Heart right ventricle (tissue), 16 donors: Measurements from ENCODE around the gene PRLR. TPM values are rescaled to one million over a fixed set of nuclear protein-coding genes. Genes with fewer than 3 reads are reported as not detected.

Source experiments
- ATAC-seq, 8 donors: fragments of 200-7000 bp; cut with Tn5 transposase; one replicate each; pipeline ENCODE4 v1.9.1; 2020; ENCODE audit warnings: mild to moderate bottlenecking in 8 of 8, moderate library complexity in 8 of 8, moderate number of reproducible peaks in 1 of 8
- DNase-seq, 2 donors: peaks; one replicate each; pipeline ENCODE4 v3.0.0-alpha.2; 2020
- H3K27ac ChIP-seq, 10 donors: fragments of 200-600 bp; sonication (generic) in 2 of 10; one replicate each; pipeline versions ENCODE4 v1.5.0 to v1.8.0; 2020 to 2022; ENCODE audit warnings: mild to moderate bottlenecking in 3 of 10
- H3K27me3 ChIP-seq, 7 donors: fragments of 200-600 bp; one replicate each; pipeline ENCODE4 v1.8.0; 2021 to 2022; ENCODE audit warnings: mild to moderate bottlenecking in 2 of 7
- H3K36me3 ChIP-seq, 9 donors: fragments of 200-600 bp; sonication (generic) in 1 of 9; one replicate each; pipeline versions ENCODE4 v1.5.0 to v1.8.0; 2020 to 2022; ENCODE audit warnings: mild to moderate bottlenecking in 2 of 9
- H3K4me1 ChIP-seq, 9 donors: fragments of 200-600 bp; sonication (generic) in 1 of 9; one replicate each; pipeline versions ENCODE4 v1.5.0 to v1.8.0; 2020 to 2022; ENCODE audit warnings: mild to moderate bottlenecking in 4 of 9
- H3K4me3 ChIP-seq, 10 donors: fragments of 200-600 bp; sonication (generic) in 2 of 10; one replicate each; pipeline versions ENCODE4 v1.5.0 to v1.8.0; 2020 to 2022; ENCODE audit warnings: mild to moderate bottlenecking in 7 of 10, moderate library complexity in 2 of 10
- H3K9me3 ChIP-seq, 11 donors: fragments of 200-600 bp in 10 of 11; sonication (generic) in 2 of 11; one replicate each; pipeline versions ENCODE4 v1.5.0 to v1.8.0; 2013 to 2022; ENCODE audit warnings: mild to moderate bottlenecking in 2 of 11, control low read depth in 1 of 11, moderate library complexity in 1 of 11
- WGBS, 2 donors: extraction: QIAGEN DNeasy Blood & Tissue Kit; methylation state at CpG; one replicate each; pipeline ENCODE4 v1.1.7; 2013; ENCODE audit warnings: inconsistent platforms in 1 of 2; 5-methylcytosine and 5-hydroxymethylcytosine counted together
- intact Hi-C, 10 donors: fragments of 100-400 bp; cut with DNase I; formaldehyde crosslinking; loops; one replicate each; pipeline versions ENCODE4 v1.11.1 to v1.14.2; 2022
- polyA plus RNA-seq, 2 donors: library from polyadenylated mRNA; stranded (reverse); fragments of 200-250 nt; gene quantifications; one replicate each; pipeline ENCODE4 v1.2.3, GENCODE V29; 2013
- total RNA-seq, 10 donors: library from RNA; stranded (reverse); fragmentation: NEBNext Ultra II Directional in 3 of 10; extraction: Animal tissue kit (Norgen Biotek cat#: 25700) in 3 of 10; gene quantifications; one replicate each; pipeline versions ENCODE4 v1.2.1 to v1.2.4, GENCODE V29; 2021 to 2023
- TF ChIP-seq, protein P1 (sequence below), 9 donors: fragments of 200-600 bp; sonication (generic) in 2 of 9; IDR thresholded peaks; one replicate each; pipeline versions ENCODE4 v1.5.0 to v1.8.0; 2021 to 2022; ENCODE audit warnings: antibody characterized with exemption in 9 of 9, mild to moderate bottlenecking in 5 of 9, moderate library complexity in 1 of 9
- donor health status: Arrhythmogenic right ventricular cardiomyopathy.
- donor health status: ischemic (EF 13 %, LVEDD 7.1; RV severe dilation, severe dysfunction).
- donor health status: healthy with polysubstance abuse.
- donor health status: DM: no; HTN: yes; CAD: no.
- donor health status: DM: no; HTN: no; CAD: no.
- donor health status: ischemic (EF 25% LVEDD 6.9; RV normal size, moderate dysfunction).
- donor health status: ischemic (EF 25% LVEDD 5.7; RV mildly dilated, moderate dysfunction).
- donor health status: healthy.
- donor health status: DM: yes; HTN: yes; CAD: no.
- donor health status: Ischemic cardiomyopathy.
- donor health status: ischemic (EF 35%, LVEDD 5.7; RV mildly dilated, moderate dysfunction).
- donor health status: nonischemic (EF 11% LVEDD 7.7; RV severe dilation, severe dysfunction).
- donor health status: DM: yes; HTN: yes; CAD: no.
- donor health status: PGD.
- donor health status: ischemic (EF 29% LVEDD 5.4; RV normal size, mild dysfunction).
- donor health status: nonischemic (EF 23%, LVEDD 6.1; RV moderate dilation, normal function).

Gene PRLR
- total and polyA plus RNA-seq, 12 donors = 0.04 to 1.3 (median 0.47) TPM

DNA sequence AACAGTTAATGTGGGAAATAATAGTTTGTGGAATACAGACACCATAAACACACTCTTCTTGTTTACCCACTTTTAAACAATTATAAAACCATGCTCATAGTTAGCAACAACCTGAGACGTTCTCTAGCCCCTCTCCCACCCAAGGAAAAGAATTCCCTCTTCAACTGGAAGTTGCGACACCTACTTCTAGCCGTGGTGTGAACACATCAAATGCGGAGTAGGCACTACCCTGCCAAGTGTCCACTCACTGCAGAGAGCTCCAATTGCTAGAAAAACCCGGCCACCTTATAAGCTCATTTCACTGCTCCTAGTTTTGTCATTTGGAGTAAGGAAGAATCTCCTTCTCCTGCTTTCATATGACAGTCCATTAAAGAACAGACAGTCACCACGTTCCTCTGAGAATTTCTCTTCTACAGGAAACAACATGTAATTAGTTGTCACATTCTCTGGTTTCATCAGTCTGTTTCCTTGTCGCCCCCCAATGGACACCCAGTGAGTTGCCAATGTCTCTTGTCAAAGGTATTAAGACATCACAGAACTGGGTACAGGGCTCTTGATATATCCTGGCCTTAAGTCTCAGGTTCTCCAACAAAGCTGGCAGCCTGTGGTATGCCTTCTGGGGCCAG lies 47.3 kb downstream of the PRLR start:
- 55 to 58% methylated on average over 7 of the region's 7 CpGs for WGBS, 2 donors
- peaks cover 0 to 6% (median 3%) of the 10 kb centered on the region in 7 donors for H3K27me3 ChIP-seq
- intact Hi-C loops = loop anchor here in 3 of 10 donors (5.0 to 10.0 kb wide), 3 partner anchors 88 to 226 kb away; no protein-coding TSS in a partner anchor
- H3K36me3 ChIP-seq = no peaks in the 10 kb centered on the region
- no peak overlapping the region for H3K27ac ChIP-seq
- DNase-seq = no peak
- no peaks in the 10 kb centered on the region for H3K9me3 ChIP-seq
- TF ChIP-seq, protein P1, sequence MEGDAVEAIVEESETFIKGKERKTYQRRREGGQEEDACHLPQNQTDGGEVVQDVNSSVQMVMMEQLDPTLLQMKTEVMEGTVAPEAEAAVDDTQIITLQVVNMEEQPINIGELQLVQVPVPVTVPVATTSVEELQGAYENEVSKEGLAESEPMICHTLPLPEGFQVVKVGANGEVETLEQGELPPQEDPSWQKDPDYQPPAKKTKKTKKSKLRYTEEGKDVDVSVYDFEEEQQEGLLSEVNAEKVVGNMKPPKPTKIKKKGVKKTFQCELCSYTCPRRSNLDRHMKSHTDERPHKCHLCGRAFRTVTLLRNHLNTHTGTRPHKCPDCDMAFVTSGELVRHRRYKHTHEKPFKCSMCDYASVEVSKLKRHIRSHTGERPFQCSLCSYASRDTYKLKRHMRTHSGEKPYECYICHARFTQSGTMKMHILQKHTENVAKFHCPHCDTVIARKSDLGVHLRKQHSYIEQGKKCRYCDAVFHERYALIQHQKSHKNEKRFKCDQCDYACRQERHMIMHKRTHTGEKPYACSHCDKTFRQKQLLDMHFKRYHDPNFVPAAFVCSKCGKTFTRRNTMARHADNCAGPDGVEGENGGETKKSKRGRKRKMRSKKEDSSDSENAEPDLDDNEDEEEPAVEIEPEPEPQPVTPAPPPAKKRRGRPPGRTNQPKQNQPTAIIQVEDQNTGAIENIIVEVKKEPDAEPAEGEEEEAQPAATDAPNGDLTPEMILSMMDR (IDR thresholded peaks at IDR 0.05) = peak in 8 of 9 donors; percentile 30 to 60 (median 48)
- no peaks in the 10 kb centered on the region for H3K4me1 ChIP-seq
- no peak overlapping the region for H3K4me3 ChIP-seq
- ATAC-seq = peak in 3 of 8 donors; percentile 18 to 38 (median 35)

DNA sequence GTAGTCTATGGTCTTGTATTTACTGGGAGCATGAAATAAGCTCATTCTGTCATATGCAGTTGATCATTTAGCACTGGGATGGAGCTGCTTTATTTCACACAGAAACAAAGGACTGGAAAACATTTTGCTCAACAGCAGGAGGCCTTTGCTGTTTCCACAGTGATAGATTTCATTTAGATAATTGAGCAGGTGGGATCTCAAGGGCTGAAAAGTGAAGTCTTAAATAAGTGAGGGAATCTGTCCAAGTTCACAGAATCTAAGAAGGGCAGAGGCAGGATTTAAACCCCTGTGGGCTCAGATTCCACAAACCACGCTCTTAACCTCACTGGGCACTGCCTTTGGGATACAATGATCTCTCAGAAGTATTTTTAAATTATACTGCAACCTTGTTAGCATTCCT lies 47.8 kb downstream of the PRLR start:
- Histone ChIP-seq H3K27me3 (peaks cover 0 to 6% (median 0%) of the 10 kb centered on the region in 7 donors), H3K27ac (no peak overlapping the region), H3K9me3 (no peaks in the 10 kb centered on the region), H3K4me1 (no peaks in the 10 kb centered on the region), H3K36me3 (no peaks in the 10 kb centered on the region), H3K4me3 (no peak overlapping the region)
- ATAC-seq (no peak), DNase-seq (no peak)
- WGBS, 2 donors = 90 to 96% methylated on average over 1 of the region's 1 CpG
- intact Hi-C loops = loop anchor here in 3 of 10 donors (5.0 to 10.0 kb wide), 3 partner anchors 88 to 225 kb away; no protein-coding TSS in a partner anchor
- TF ChIP-seq, protein P1 (IDR thresholded peaks at IDR 0.05) = no peak

DNA sequence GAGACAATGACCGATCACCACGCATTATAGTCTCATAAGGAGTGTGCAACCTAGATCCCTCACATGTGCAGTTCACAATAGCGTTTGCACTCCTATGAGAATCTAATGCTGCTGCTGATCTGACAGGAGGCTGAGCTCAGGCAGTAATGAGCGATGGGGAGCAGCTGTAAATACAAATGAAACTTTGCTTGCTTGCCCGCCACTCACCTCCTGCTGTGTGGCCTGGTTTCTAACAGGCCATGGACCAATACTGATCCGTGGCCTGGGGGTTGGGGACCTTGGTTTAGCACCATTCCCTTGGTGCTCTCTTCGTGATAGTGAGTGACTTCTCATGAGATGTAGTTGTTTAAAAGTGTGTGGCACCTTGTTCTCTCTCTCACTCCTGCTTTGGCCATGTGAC lies 50.2 kb downstream of the PRLR start:
- 92 to 93% methylated on average over 7 of the region's 7 CpGs for WGBS, 2 donors
- Histone ChIP-seq H3K27me3 (peaks cover 0 to 6% (median 0%) of the 10 kb centered on the region in 7 donors), H3K9me3 (no peaks in the 10 kb centered on the region), H3K4me1 (no peaks in the 10 kb centered on the region), H3K36me3 (no peaks in the 10 kb centered on the region), H3K4me3 (no peak overlapping the region), H3K27ac (no peak overlapping the region)
- DNase-seq (no peak), ATAC-seq (no peak)
- intact Hi-C loops = loop anchor here in 3 of 10 donors (5.0 to 10.0 kb wide), 3 partner anchors 85 to 223 kb away; no protein-coding TSS in a partner anchor
- TF ChIP-seq, protein P1 (IDR thresholded peaks at IDR 0.05) = no peak

DNA sequence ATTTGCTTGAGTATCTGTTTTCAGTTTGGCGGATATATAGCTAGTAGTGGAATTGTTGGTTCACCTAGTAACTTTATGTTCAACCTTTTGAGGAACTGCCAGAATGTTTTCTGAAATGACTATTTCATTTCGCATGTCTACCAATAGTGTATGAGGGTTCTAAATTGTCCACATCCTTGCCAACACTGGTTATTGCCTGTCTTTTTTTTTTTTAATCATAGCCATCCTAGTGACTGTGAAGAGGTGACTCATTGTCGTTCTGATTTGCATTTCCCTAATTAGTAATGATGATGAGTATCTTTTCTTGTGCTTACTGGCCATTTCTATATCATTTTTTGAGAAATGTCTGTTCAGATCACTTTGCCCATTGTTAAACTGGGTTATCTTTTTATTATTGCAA lies 52.5 kb downstream of the PRLR start:
- DNase-seq (no peak), ATAC-seq (no peak)
- H3K4me3 ChIP-seq = no peak overlapping the region
- 89 to 92% methylated on average over 3 of the region's 3 CpGs for WGBS, 2 donors
- no peaks in the 10 kb centered on the region for H3K36me3 ChIP-seq
- TF ChIP-seq, protein P1 (IDR thresholded peaks at IDR 0.05) = no peak
- no peaks in the 10 kb centered on the region for H3K27me3 ChIP-seq
- intact Hi-C loops = no loop called here
- no peaks in the 10 kb centered on the region for H3K4me1 ChIP-seq
- no peaks in the 10 kb centered on the region for H3K9me3 ChIP-seq
- no peak overlapping the region for H3K27ac ChIP-seq
